Lower lobe of right lung (tissue), 2 donors: Measurements from ENCODE around the gene HCN1. TPM values are rescaled to one million over a fixed set of nuclear protein-coding genes. Genes with fewer than 3 reads are reported as not detected.

ENCODE experiments used
- ATAC-seq, 2 donors: fragments of 200-7000 bp; cut with Tn5 transposase; one replicate each; pipeline ENCODE4 v1.9.1; 2020 to 2022; ENCODE audit warnings: mild to moderate bottlenecking in 2 of 2, moderate library complexity in 2 of 2
- DNase-seq: peaks from one replicate; pipeline ENCODE4 v3.0.0-alpha.2; 2020
- H3K27ac ChIP-seq: fragments of 200-600 bp; one replicate; pipeline ENCODE4 v1.8.0; 2022
- H3K27me3 ChIP-seq: fragments of 200-600 bp; one replicate; pipeline ENCODE4 v1.8.0; 2022; ENCODE audit warnings: low read depth
- H3K36me3 ChIP-seq: fragments of 200-600 bp; one replicate; pipeline ENCODE4 v1.8.0; 2022; ENCODE audit warnings: mild to moderate bottlenecking
- H3K4me1 ChIP-seq: fragments of 200-600 bp; one replicate; pipeline ENCODE4 v1.8.0; 2022
- H3K4me3 ChIP-seq: fragments of 200-600 bp; one replicate; pipeline ENCODE4 v1.8.0; 2022; ENCODE audit warnings: mild to moderate bottlenecking
- H3K9me3 ChIP-seq: fragments of 200-600 bp; one replicate; pipeline ENCODE4 v1.8.0; 2022
- CTCF ChIP-seq: fragments of 200-600 bp; IDR thresholded peaks from one replicate; pipeline ENCODE4 v1.8.0; 2022; ENCODE audit warnings: antibody characterized with exemption, mild to moderate bottlenecking
- intact Hi-C: fragments of 100-400 bp; cut with DNase I; formaldehyde crosslinking; loops from one replicate; pipeline ENCODE4 v1.11.0; 2022
- total RNA-seq: library from RNA; stranded (reverse); fragmentation: NEBNext Ultra II Directional; extraction: Animal tissue kit (Norgen Biotek cat#: 25700); gene quantifications from one replicate; pipeline ENCODE4 v1.2.1, GENCODE V29; 2021
- donor health status: DM: no; HTN: yes; CAD: no; lungs with severe emphysema.

Gene HCN1
- total RNA-seq, 1 donor from 2014 or later, result not detected

GRCh38 chr5:45686620-45687019 is 9.6 kb downstream of the HCN1 start:
- no peaks in the 10 kb centered on the region for H3K27me3 ChIP-seq
- intact Hi-C loops, result no loop called here
- ATAC-seq (no peak), DNase-seq (no peak)
- H3K4me1 ChIP-seq, result no peaks in the 10 kb centered on the region
- no peak for TF ChIP-seq CTCF
- H3K36me3 ChIP-seq, result no peaks in the 10 kb centered on the region
- H3K4me3 ChIP-seq, result no peak overlapping the region
- no peaks in the 10 kb centered on the region for H3K9me3 ChIP-seq
- no peak overlapping the region for H3K27ac ChIP-seq

GRCh38 chr5:45684118-45684517 is 12.1 kb downstream of the HCN1 start:
- ATAC-seq (no peak), DNase-seq (no peak)
- H3K4me1 ChIP-seq, result no peaks in the 10 kb centered on the region
- no peaks in the 10 kb centered on the region for H3K36me3 ChIP-seq
- no peak for TF ChIP-seq CTCF
- H3K27me3 ChIP-seq, result no peaks in the 10 kb centered on the region
- intact Hi-C loops, result no loop called here
- H3K27ac ChIP-seq, result no peak overlapping the region
- no peaks in the 10 kb centered on the region for H3K9me3 ChIP-seq
- H3K4me3 ChIP-seq, result no peak overlapping the region

- Histone ChIP-seq H3K9me3 (no peaks in the 10 kb centered on the region), H3K27ac (no peak overlapping the region), H3K4me3 (no peak overlapping the region), H3K36me3 (no peaks in the 10 kb centered on the region), H3K27me3 (no peaks in the 10 kb centered on the region), H3K4me1 (no peaks in the 10 kb centered on the region)
- no peak for TF ChIP-seq CTCF
- DNase-seq (no peak), ATAC-seq (no peak)
- intact Hi-C loops, result no loop called here
Observed at GRCh38 chr5:45680950-45681349, 15.2 kb downstream of the HCN1 start.

- no peaks in the 10 kb centered on the region for H3K9me3 ChIP-seq
- DNase-seq (no peak), ATAC-seq (no peak)
- H3K27ac ChIP-seq, result no peak overlapping the region
- TF ChIP-seq CTCF, result no peak
- no peaks in the 10 kb centered on the region for H3K4me1 ChIP-seq
- no peaks in the 10 kb centered on the region for H3K36me3 ChIP-seq
- no peaks in the 10 kb centered on the region for H3K27me3 ChIP-seq
- intact Hi-C loops, result no loop called here
- H3K4me3 ChIP-seq, result no peak overlapping the region
Observed at GRCh38 chr5:45677524-45677923, 18.7 kb downstream of the HCN1 start.

- Histone ChIP-seq H3K4me1 (no peaks in the 10 kb centered on the region), H3K27me3 (no peaks in the 10 kb centered on the region), H3K9me3 (no peaks in the 10 kb centered on the region), H3K36me3 (no peaks in the 10 kb centered on the region), H3K27ac (no peak overlapping the region), H3K4me3 (no peak overlapping the region)
- no peak for TF ChIP-seq CTCF
- ATAC-seq (no peak), DNase-seq (no peak)
- intact Hi-C loops, result no loop called here
Observed at GRCh38 chr5:45672271-45672670, 23.9 kb downstream of the HCN1 start.

GRCh38 chr5:45648744-45649143 is 47.4 kb downstream of the HCN1 start:
- no peak overlapping the region for H3K4me3 ChIP-seq
- intact Hi-C loops, result no loop called here
- H3K36me3 ChIP-seq, result no peaks in the 10 kb centered on the region
- no peaks in the 10 kb centered on the region for H3K4me1 ChIP-seq
- H3K27ac ChIP-seq, result no peak overlapping the region
- no peak for TF ChIP-seq CTCF
- ATAC-seq, result no peak
- no peak for DNase-seq
- no peaks in the 10 kb centered on the region for H3K27me3 ChIP-seq
- no peaks in the 10 kb centered on the region for H3K9me3 ChIP-seq
